GM18511 (cell line): ENCODE results near the gene GARIN5A.
"Not testable (repeated sequence)": the region's sequence is repeated elsewhere in the genome, so short reads cannot be mapped to it uniquely, and the experiment has no call there.

Source experiments
- ATAC-seq: cut with Tn5 transposase; IDR thresholded peaks from one replicate; pipeline ENCODE4 v1.9.1; 2021; ENCODE audit warnings: mild to moderate bottlenecking, moderate library complexity; ENCODE audit not compliant: unreplicated experiment

Gene GARIN5A

GRCh38 chr19:50465986-50466705 is 10.5 kb downstream of the GARIN5A start:
- ATAC-seq: no peak

- ATAC-seq: no peak
These were observed 11.6 kb downstream of the GARIN5A start for GRCh38 chr19:50465000-50465399.

GRCh38 chr19:50464348-50464747 is 12.3 kb downstream of the GARIN5A start:
- ATAC-seq: no peak

DNA sequence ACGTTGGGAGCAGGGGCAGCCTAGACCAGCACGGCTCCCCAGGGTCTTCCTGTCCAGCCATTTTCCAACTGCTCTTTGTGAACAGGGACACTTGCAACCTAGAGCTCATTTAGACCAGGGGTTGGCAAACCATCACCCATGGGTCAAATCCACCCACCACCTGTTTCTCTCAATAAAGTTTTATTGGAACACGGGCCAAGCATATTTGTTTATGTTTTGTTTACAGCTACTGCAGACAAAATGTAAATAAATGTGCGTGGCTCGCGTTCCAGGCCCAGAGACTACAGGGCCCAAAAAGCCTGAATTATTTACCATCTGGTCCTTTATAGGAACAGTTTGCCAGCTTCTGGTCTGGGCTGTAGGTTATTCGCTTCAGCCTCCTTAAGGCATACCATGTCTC is 13.7 kb downstream of the GARIN5A start:
- ATAC-seq: no peak

DNA sequence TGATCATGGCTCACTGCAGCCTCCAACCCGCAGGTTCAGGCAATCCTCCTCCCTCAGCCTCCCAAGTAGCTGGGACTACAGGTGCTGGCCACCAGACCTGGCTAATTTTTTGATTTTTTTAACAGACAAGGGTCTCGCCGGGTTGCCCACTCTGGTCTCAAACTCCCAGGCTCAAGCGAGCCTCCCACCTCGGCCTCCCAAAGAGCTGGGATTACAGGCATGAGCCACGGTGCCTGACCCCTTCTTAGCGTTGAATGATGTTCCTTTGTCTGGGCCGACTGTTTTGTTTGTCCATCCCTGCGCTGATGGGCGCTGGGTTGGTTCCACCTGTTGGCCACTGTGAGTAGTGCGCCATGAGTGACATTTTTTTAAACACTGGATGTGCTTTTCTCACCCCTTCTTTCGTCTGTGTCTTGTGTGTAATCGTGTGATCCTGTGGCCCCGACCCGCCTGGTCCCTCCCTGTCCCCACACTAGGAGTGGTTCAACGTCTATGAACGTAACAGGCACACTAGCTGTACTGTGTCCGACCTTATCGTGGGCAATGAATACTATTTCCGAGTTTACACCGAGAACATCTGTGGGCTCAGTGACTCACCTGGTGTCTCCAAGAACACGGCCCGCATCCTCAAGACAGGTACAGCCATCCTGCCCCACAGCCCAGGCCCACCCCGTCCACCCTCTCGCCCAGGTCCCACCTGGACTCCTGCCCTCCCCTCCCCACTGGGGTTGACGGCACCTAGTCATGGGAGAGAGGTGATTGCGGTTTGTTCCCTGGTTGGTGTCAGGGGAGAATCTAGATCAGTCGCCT is 15.4 kb downstream of the GARIN5A start:
- ATAC-seq: peak; percentile 55

GRCh38 chr19:50460161-50460765 is 16.4 kb downstream of the GARIN5A start:
- no peak for ATAC-seq

GRCh38 chr19:50459638-50460037 is 17.0 kb downstream of the GARIN5A start:
- ATAC-seq: no peak

GRCh38 chr19:50459067-50459456 is 17.6 kb downstream of the GARIN5A start:
- ATAC-seq: no peak

- ATAC-seq: no peak
These were observed 18.1 kb downstream of the GARIN5A start for GRCh38 chr19:50458396-50459066.

DNA sequence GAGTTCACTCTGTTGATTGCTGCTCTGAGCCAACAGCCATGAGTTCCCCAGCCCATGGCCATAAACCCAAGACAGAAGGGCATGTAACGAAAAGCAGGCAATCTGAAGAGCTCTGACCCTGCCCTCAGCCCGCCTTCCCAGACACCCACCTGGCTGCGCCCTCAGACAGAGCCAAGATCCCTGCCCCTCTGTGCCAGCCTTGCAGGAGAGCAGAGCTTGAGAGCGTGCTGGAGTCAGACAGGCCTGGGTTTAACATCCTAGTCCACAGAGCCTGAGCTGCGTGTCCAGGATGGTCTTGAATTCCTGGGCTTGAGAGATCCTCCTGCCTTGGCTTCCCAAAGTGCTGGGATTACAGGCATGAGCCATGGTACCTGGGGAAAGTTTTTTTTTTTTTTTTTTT is 19.3 kb downstream of the GARIN5A start:
- no peak for ATAC-seq

GRCh38 chr19:50455992-50456391 is 20.7 kb downstream of the GARIN5A start:
- no peak for ATAC-seq

DNA sequence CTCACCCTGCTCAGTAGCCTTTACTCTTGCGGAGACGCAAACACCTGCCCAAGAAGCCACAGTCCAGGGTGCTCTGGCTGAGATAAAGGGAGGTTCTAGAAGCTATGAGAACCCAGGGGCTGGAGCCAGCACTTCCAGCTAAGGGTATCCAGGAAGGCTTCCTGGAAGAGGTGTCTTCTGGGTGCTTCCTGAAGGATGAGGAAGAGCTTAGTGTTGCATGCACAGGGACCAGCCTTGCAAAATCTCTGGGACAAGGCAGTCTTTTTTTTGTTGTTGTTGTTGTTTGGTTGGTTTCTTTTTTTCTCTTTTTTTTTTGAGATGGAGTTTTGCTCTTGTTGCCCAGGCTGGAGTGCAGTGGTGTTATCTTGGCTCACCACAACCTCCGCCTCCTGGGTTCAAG is 23.4 kb downstream of the GARIN5A start:
- ATAC-seq: no peak

GRCh38 chr19:50451223-50451534 is 25.5 kb downstream of the GARIN5A start:
- no peak for ATAC-seq

DNA sequence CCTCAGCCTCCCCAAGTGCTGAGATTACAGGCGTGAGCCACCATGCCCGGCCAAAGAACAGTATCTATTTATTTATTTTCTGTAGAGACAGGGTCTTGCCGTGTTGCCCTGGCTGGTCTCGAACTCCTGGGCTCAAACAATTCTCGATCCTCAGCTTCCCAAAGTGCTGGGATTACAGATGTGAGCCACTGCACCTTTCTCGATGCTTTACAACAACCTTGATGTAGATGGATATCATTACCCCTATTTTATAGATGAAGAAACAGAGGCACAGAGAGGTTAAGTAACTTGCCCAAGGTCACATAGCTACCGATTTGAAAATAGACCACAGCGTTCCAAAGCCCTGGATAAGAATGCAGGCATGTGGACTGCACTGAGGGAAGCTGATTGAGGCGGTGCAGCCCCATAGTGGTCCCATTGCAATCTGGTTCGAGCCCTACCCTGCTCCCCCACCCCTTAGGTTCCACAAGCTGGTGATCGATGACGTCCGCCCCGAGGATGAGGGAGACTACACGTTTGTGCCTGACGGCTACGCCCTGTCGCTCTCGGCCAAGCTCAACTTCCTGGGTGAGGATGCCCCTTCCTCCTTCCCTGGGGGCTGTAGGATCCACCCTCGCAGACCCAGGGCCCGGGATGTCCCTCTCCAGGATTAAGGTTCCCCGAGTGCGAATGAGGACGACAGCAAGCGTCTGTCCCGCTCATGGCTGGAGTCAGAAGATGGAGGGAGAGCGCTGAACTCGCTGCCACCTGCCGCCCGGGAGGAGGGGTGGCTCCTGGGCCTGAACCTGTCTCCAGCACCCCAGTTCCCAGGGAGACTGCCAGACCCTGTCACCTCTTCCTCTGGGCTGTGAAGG is 26.1 kb downstream of the GARIN5A start:
- ATAC-seq: no peak

GRCh38 chr19:50449236-50449899 is 27.3 kb downstream of the GARIN5A start:
- no peak for ATAC-seq

DNA sequence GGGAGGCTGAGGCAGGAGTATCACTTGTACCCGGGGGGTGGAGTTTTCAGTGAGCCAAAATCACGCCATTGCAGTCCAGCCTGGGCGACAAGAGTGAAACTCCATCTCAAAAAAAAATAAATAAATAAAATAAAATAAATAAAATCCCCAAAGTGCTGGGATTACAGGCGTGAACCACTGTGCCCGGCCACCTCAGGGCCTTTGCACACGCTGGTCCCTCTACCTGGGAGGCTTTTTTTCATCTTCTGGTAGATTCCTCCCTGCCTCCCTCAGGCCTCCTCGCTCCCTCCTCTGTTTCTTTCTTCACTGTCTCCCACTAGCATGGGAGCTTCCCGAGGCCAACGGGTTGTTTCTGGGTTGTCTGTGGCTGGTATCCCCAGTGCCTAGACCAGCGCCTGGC is 28.9 kb downstream of the GARIN5A start:
- no peak for ATAC-seq

GRCh38 chr19:50447053-50447452 is 29.6 kb downstream of the GARIN5A start:
- ATAC-seq: no peak

DNA sequence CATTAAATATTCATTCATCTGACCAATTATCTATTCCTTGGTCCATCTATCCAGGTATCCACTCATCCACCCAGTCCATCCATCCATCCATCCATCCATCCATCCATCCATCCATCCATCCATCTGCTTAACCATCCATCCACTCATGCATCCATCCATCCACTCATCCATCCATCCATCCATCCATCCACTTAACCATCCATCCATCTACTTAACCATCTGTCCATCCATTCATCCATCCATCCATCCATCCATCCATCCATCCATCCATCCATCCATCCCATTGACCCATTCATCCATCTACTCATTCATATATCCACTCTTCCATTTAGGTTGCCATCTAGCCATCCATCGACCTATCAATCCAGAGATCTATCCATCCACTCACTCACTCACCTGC is 32.6 kb downstream of the GARIN5A start:
- no peak for ATAC-seq

DNA sequence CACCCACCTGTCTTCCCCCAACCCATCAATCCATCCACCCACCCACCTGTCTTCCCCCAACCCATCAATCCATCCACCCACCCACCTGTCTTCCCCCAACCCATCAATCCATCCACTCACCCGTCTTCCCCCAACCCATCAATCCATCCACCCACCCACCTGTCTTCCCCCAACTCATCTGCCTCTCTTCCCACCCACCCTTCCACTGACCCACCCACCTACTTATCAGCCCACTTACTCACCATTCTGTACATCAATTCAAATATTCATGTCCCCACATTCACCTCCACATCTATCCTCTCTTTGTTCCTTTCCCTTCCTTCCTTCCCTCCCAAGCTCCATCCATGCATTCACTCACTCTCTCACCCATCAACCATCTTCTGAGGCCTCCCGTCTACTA is 37.5 kb downstream of the GARIN5A start:
- ATAC-seq: not testable (repeated sequence)

DNA sequence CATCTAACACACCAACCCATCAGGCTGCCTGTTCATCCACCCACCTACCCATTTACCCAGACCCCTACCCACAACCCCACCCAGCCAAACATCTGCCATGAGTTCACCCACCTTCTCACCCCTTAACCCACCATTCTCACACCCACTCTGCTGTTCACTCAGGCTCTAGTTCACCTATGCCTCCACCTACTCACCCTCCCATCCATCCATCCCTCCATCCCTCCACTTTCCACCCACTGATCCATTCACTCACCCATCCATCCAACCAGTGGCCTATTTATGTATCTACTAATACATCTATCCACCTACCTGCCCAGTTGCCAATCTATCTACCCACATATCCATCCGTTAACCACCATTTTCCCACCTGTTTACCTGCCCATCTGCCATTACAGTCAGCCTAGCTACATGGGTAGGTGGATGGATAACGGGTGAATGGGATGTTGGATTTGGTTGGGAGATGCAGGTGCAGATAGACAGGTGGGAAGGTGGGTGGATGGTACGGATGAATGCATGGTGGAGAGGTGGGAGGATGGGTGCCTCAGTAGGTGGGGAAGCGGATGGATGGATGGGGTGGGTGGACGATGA is 38.7 kb downstream of the GARIN5A start:
- ATAC-seq: no peak
